Colonic mucosa (tissue), 4 donors: ENCODE results near the gene ACOX1. TPM values are rescaled to one million over a fixed set of nuclear protein-coding genes. Genes with fewer than 3 reads are reported as not detected.
"Not testable (repeated sequence)": the region's sequence is repeated elsewhere in the genome, so short reads cannot be mapped to it uniquely, and the experiment has no call there.

Experiments used
- DNase-seq: peaks from one replicate; pipeline ENCODE4 v3.0.0-alpha.2; 2020
- H3K27ac ChIP-seq: fragments of 200-600 bp; one replicate; pipeline ENCODE4 v1.8.0; 2021
- H3K27me3 ChIP-seq: fragments of 200-600 bp; one replicate; pipeline ENCODE4 v1.8.0; 2021
- H3K36me3 ChIP-seq: fragments of 200-600 bp; one replicate; pipeline ENCODE4 v1.8.0; 2021
- H3K4me1 ChIP-seq: fragments of 200-600 bp; one replicate; pipeline ENCODE4 v1.8.0; 2021; ENCODE audit warnings: mild to moderate bottlenecking
- H3K4me3 ChIP-seq: fragments of 200-600 bp; one replicate; pipeline ENCODE4 v1.8.0; 2021
- H3K9ac ChIP-seq, 2 donors: one replicate each; pipeline ENCODE4 v1.7.0; 2013; ENCODE audit warnings: control low read depth in 2 of 2, low read depth in 2 of 2, low read length in 2 of 2
- H3K9me3 ChIP-seq: fragments of 200-600 bp; one replicate; pipeline ENCODE4 v1.8.0; 2021
- CTCF ChIP-seq: fragments of 200-600 bp; IDR thresholded peaks from one replicate; pipeline ENCODE4 v1.8.0; 2022; ENCODE audit warnings: antibody characterized with exemption, mild to moderate bottlenecking
- intact Hi-C: fragments of 100-400 bp; cut with DNase I; formaldehyde crosslinking; loops from one replicate; pipeline ENCODE4 v1.14.1; 2022
- total RNA-seq, 2 donors: library from RNA; stranded (reverse); fragmentation: NEBNext Ultra II Directional in 1 of 2; extraction: Animal tissue kit (Norgen Biotek cat#: 25700) in 1 of 2; gene quantifications; one replicate each; pipeline ENCODE4 v1.2.1, GENCODE V29; 2021
- donor health status: healthy.
- donor health status: DM: no; HTN: no; CAD: no.
- donor health status: DM: no; HTN: no; CAD: no.

ACOX1 gene
- total RNA-seq, 2 donors from 2014 or later = 110 to 136 TPM

GRCh38 chr17:75975757-75976174 lies 3.2 kb downstream of the ACOX1 start:
- H3K4me1 ChIP-seq = peaks cover 13% of the 10 kb centered on the region
- H3K9ac ChIP-seq = peak overlapping the region in 1 of 2 donors; percentile 1
- peak overlapping the region; percentile 56 for H3K27ac ChIP-seq
- H3K4me3 ChIP-seq = no peak overlapping the region
- TF ChIP-seq CTCF = no peak
- no peaks in the 10 kb centered on the region for H3K9me3 ChIP-seq
- no peaks in the 10 kb centered on the region for H3K27me3 ChIP-seq
- H3K36me3 ChIP-seq = no peaks in the 10 kb centered on the region
- no peak for DNase-seq
- intact Hi-C loops = no loop called here

GRCh38 chr17:75975187-75975586 lies 3.8 kb downstream of the ACOX1 start:
- H3K36me3 ChIP-seq, DNase-seq, H3K27me3 ChIP-seq, intact Hi-C loops, H3K27ac ChIP-seq, H3K9me3 ChIP-seq, H3K4me3 ChIP-seq: not testable (repeated sequence)
- H3K4me1 ChIP-seq = peaks cover 13% of the 10 kb centered on the region
- H3K9ac ChIP-seq = peak overlapping the region; percentile 1 to 5

- intact Hi-C loops = no loop called here
- Histone ChIP-seq H3K27me3 (no peaks in the 10 kb centered on the region), H3K4me3 (no peak overlapping the region), H3K36me3 (no peaks in the 10 kb centered on the region), H3K4me1 (peaks cover 3% of the 10 kb centered on the region), H3K9me3 (no peaks in the 10 kb centered on the region), H3K27ac (no peak overlapping the region), H3K9ac (no peak overlapping the region)
- DNase-seq = no peak
- no peak for TF ChIP-seq CTCF
Observed at GRCh38 chr17:75970626-75971025, 8.3 kb downstream of the ACOX1 start.

GRCh38 chr17:75970011-75970523 lies 8.9 kb downstream of the ACOX1 start:
- no peak overlapping the region for H3K9ac ChIP-seq
- DNase-seq = no peak

GRCh38 chr17:75969044-75969443 lies 9.9 kb downstream of the ACOX1 start:
- H3K9ac ChIP-seq, DNase-seq, H3K9me3 ChIP-seq, H3K27me3 ChIP-seq, H3K27ac ChIP-seq, intact Hi-C loops, H3K4me3 ChIP-seq, H3K4me1 ChIP-seq, H3K36me3 ChIP-seq: not testable (repeated sequence)

More at GRCh38 chr17:75970011-75970523, 8.9 kb downstream of the ACOX1 start:
- intact Hi-C loops = no loop called here
- H3K27me3 ChIP-seq = no peaks in the 10 kb centered on the region
- H3K4me3 ChIP-seq = no peak overlapping the region
- H3K9me3 ChIP-seq = no peaks in the 10 kb centered on the region
- no peak overlapping the region for H3K27ac ChIP-seq
- TF ChIP-seq CTCF = no peak
- H3K36me3 ChIP-seq = no peaks in the 10 kb centered on the region
- H3K4me1 ChIP-seq = no peaks in the 10 kb centered on the region

- DNase-seq = no peak
- Histone ChIP-seq H3K9ac (no peak overlapping the region), H3K9me3 (no peaks in the 10 kb centered on the region), H3K27ac (no peak overlapping the region), H3K27me3 (no peaks in the 10 kb centered on the region), H3K36me3 (no peaks in the 10 kb centered on the region), H3K4me1 (no peaks in the 10 kb centered on the region), H3K4me3 (no peak overlapping the region)
- intact Hi-C loops = no loop called here
- no peak for TF ChIP-seq CTCF
Observed at GRCh38 chr17:75965468-75965867, 13.5 kb downstream of the ACOX1 start.
